ENCODE measurements around the gene JAZF1.

DNA sequence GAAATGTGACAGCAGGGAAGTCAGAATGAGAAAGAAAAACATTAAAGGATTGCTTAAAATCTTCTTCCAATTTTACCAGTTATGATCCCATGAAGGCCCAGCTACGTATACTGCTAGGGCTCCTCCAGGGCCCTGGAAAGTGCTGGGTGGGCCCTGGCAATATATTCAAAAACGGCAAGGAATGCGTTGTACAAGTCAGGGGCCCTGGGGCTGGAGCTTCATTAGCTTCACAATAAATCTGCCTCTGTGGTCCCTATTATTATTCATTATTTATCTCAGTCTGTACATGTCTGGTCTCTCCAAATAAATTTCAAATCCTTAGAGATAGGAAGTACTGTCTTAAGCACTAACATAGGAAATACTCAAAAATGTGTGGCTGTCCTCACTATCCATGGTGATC is 7.6 kb downstream of the JAZF1 start:
- TF ChIP-seq, protein P1, sequence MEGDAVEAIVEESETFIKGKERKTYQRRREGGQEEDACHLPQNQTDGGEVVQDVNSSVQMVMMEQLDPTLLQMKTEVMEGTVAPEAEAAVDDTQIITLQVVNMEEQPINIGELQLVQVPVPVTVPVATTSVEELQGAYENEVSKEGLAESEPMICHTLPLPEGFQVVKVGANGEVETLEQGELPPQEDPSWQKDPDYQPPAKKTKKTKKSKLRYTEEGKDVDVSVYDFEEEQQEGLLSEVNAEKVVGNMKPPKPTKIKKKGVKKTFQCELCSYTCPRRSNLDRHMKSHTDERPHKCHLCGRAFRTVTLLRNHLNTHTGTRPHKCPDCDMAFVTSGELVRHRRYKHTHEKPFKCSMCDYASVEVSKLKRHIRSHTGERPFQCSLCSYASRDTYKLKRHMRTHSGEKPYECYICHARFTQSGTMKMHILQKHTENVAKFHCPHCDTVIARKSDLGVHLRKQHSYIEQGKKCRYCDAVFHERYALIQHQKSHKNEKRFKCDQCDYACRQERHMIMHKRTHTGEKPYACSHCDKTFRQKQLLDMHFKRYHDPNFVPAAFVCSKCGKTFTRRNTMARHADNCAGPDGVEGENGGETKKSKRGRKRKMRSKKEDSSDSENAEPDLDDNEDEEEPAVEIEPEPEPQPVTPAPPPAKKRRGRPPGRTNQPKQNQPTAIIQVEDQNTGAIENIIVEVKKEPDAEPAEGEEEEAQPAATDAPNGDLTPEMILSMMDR (IDR thresholded peaks at IDR 0.05): no peak
- TF ChIP-seq ZFX (IDR thresholded peaks at IDR 0.05; ENCODE audit: borderline replicate concordance): no peak

Measured in 22Rv1 (cell line).